ENCODE results near the gene KIF14. TPM values are rescaled to one million over a fixed set of nuclear protein-coding genes. Genes with fewer than 3 reads are reported as not detected.

The KIF14 gene
- total and polyA plus RNA-seq, 2 of the 4 experiments (the other 2 are of a cell fraction) = 2.3 to 4.7 TPM

DNA sequence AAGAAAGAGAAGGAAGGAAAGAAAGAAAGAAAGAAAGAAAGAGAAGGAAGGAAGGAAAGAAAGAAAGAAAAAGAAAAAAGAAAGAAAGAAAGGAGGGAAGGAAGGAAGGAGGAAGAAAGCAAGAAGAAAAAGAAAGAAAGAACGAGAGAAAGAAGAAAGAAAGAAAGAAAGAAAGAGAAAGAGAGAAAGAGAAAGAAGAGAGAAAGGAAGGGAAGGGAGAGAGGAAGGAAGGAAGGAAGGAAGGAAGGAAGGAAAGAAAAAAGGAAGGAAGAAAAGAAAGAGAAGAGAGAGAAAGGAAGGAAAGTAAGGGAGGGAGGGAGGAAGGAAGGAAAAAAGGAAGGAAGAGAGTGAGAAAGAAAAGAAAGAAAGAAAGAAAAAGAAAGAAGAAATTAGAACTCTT, 115.3 kb downstream of the KIF14 start:
- no peak overlapping the region for H3K4me2 ChIP-seq (ENCODE audit: low read depth, low read length)
- no peak overlapping the region for H2AK5ac ChIP-seq (ENCODE audit: low read depth, low read length)
- H3K9me1 ChIP-seq (ENCODE audit: insufficient read depth, low read length) = no peaks in the 10 kb centered on the region
- H2BK20ac ChIP-seq (ENCODE audit: low read depth, low read length) = no peak overlapping the region
- intact Hi-C loops (cut with micrococcal nuclease) = no loop called here
- 50% methylated on average over 1 of the region's 1 CpG; no CpG with 5 or more reads in 1 of the 2 experiments for WGBS, 2 experiments (ENCODE audit: extremely low coverage in 2 of 2, insufficient read length in 1 of 2)
- no peak overlapping the region for H3K56ac ChIP-seq (ENCODE audit: extremely low read depth, insufficient read depth, low read length)
- no peaks in the 10 kb centered on the region for H3K79me1 ChIP-seq (ENCODE audit: low read depth in 1 of 2, low read length in 2 of 2)
- no peak overlapping the region for H3K23ac ChIP-seq (ENCODE audit: low read depth, low read length)
- no peak overlapping the region for H4K91ac ChIP-seq (ENCODE audit: insufficient read depth, low read depth, low read length)
- POLR2A ChIA-PET (ENCODE audit: unreplicated experiment) = no interaction called here
- H3K4me3 ChIP-seq (ENCODE audit: insufficient read depth, low read depth, low read length) = no peak overlapping the region
- dilution Hi-C loops (cut with HindIII; ENCODE audit: low sequenced_read_pairs, unreplicated experiment) = no loop called here
- in situ Hi-C loops (cut with MboI; ENCODE audit: low sequenced_read_pairs) = loop anchor here (5.0 to 25.0 kb wide), 2 partner anchors 818 to 1743 kb away; no protein-coding TSS in a partner anchor
- no peak overlapping the region for H2AFZ ChIP-seq (replicated peaks; ENCODE audit: low read length, poor library complexity)
- H2AK9ac ChIP-seq (replicated peaks; ENCODE audit: low read depth, low read length, poor library complexity) = no peak overlapping the region
- no peaks in the 10 kb centered on the region for H4K20me1 ChIP-seq (ENCODE audit: insufficient read depth, low read length)
- no peak overlapping the region for H2BK120ac ChIP-seq (ENCODE audit: low read depth, low read length)
- H2BK15ac ChIP-seq (ENCODE audit: low read depth, low read length) = no peak overlapping the region
- no peak overlapping the region for H3K4ac ChIP-seq (ENCODE audit: low read depth, low read length)
- no peak overlapping the region for H4K5ac ChIP-seq (ENCODE audit: low read depth, low read length)
- H3K36me3 ChIP-seq (ENCODE audit: control insufficient read depth, insufficient read depth, low read length) = no peaks in the 10 kb centered on the region
- no peak overlapping the region for H3K18ac ChIP-seq (ENCODE audit: low read depth, low read length)
- no peak overlapping the region for H3K14ac ChIP-seq (replicated peaks; ENCODE audit: low read depth, low read length)
- H2BK5ac ChIP-seq (ENCODE audit: low read depth, low read length, poor library complexity, severe bottlenecking) = no peak overlapping the region
- H3K9me3 ChIP-seq (ENCODE audit: control insufficient read depth, insufficient read depth, low read length) = no peaks in the 10 kb centered on the region
- H3K27me3 ChIP-seq (ENCODE audit: control insufficient read depth, insufficient read depth, low read length) = no peaks in the 10 kb centered on the region; the same call in 1 of the 2 replicates
- CTCF ChIA-PET = no interaction called here
- no peak for TF ChIP-seq MXI1 (IDR thresholded peaks at IDR 0.05; ENCODE audit: borderline replicate concordance, low read depth, low read length)
- TF ChIP-seq, protein P1, sequence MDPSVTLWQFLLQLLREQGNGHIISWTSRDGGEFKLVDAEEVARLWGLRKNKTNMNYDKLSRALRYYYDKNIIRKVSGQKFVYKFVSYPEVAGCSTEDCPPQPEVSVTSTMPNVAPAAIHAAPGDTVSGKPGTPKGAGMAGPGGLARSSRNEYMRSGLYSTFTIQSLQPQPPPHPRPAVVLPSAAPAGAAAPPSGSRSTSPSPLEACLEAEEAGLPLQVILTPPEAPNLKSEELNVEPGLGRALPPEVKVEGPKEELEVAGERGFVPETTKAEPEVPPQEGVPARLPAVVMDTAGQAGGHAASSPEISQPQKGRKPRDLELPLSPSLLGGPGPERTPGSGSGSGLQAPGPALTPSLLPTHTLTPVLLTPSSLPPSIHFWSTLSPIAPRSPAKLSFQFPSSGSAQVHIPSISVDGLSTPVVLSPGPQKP (IDR thresholded peaks at IDR 0.05; ENCODE audit: borderline replicate concordance, low read depth, low read length) = no peak
- no peak for TF ChIP-seq RAD21 (IDR thresholded peaks at IDR 0.05; ENCODE audit: low read length)
- no peak for TF ChIP-seq RFX5 (IDR thresholded peaks at IDR 0.05; ENCODE audit: low read depth, low read length)
- no peak for TF ChIP-seq CHD1 (IDR thresholded peaks at IDR 0.05; ENCODE audit: low read depth, low read length)
- no peak for TF ChIP-seq SMC3 (IDR thresholded peaks at IDR 0.05; ENCODE audit: low read depth, low read length)
- TF ChIP-seq MAZ (IDR thresholded peaks at IDR 0.05; ENCODE audit: borderline replicate concordance, low read depth, low read length) = no peak
- TF ChIP-seq NFE2L2 (IDR thresholded peaks at IDR 0.05; ENCODE audit: low read depth, low read length) = no peak
- TF ChIP-seq CEBPB (IDR thresholded peaks at IDR 0.05; ENCODE audit: low read depth, low read length) = no peak
- TF ChIP-seq MAFK (IDR thresholded peaks at IDR 0.05; ENCODE audit: low read depth, low read length) = no peak
- no peak for TF ChIP-seq BHLHE40 (IDR thresholded peaks at IDR 0.05; ENCODE audit: low read depth, low read length)
- no peak for TF ChIP-seq FOS (IDR thresholded peaks at IDR 0.05; ENCODE audit: low read depth, low read length)
- TF ChIP-seq, protein P2, sequence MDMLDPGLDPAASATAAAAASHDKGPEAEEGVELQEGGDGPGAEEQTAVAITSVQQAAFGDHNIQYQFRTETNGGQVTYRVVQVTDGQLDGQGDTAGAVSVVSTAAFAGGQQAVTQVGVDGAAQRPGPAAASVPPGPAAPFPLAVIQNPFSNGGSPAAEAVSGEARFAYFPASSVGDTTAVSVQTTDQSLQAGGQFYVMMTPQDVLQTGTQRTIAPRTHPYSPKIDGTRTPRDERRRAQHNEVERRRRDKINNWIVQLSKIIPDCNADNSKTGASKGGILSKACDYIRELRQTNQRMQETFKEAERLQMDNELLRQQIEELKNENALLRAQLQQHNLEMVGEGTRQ (IDR thresholded peaks at IDR 0.05; ENCODE audit: low read depth, low read length) = no peak
- no peak for TF ChIP-seq RCOR1 (IDR thresholded peaks at IDR 0.05; ENCODE audit: insufficient replicate concordance, low read length)
- TF ChIP-seq, protein P3, sequence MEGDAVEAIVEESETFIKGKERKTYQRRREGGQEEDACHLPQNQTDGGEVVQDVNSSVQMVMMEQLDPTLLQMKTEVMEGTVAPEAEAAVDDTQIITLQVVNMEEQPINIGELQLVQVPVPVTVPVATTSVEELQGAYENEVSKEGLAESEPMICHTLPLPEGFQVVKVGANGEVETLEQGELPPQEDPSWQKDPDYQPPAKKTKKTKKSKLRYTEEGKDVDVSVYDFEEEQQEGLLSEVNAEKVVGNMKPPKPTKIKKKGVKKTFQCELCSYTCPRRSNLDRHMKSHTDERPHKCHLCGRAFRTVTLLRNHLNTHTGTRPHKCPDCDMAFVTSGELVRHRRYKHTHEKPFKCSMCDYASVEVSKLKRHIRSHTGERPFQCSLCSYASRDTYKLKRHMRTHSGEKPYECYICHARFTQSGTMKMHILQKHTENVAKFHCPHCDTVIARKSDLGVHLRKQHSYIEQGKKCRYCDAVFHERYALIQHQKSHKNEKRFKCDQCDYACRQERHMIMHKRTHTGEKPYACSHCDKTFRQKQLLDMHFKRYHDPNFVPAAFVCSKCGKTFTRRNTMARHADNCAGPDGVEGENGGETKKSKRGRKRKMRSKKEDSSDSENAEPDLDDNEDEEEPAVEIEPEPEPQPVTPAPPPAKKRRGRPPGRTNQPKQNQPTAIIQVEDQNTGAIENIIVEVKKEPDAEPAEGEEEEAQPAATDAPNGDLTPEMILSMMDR (conservative IDR thresholded peaks at IDR 0.05; ENCODE audit: low read depth, low read length) = no peak
- no peak for TF ChIP-seq POLR2A (IDR thresholded peaks at IDR 0.05; ENCODE audit: low read depth, low read length)
- no peak for ATAC-seq (ENCODE audit: low read depth)
- H3K27ac ChIP-seq (ENCODE audit: insufficient read depth, low read length) = no peak overlapping the region
- no TSS peak for BruUV-seq (replicated peaks)
- no peak for DNase-seq
- no peaks in the 10 kb centered on the region for H3K4me1 ChIP-seq (ENCODE audit: control insufficient read depth, insufficient read depth, low read length)
- no peak overlapping the region for H4K8ac ChIP-seq (ENCODE audit: low read depth in 2 of 2, low read length in 2 of 2)
- H3K9ac ChIP-seq (ENCODE audit: low read depth, low read length) = no peak overlapping the region

Data from IMR-90 (cell line).